ENCODE data around the gene ZNF878. TPM values are rescaled to one million over a fixed set of nuclear protein-coding genes. Genes with fewer than 3 reads are reported as not detected.

Gene ZNF878
- total and polyA plus RNA-seq, 2 of the 13 experiments (the other 11 are each of a cell fraction or from before 2014, with no cell fraction given), result 0.46 to 5.2 TPM

GRCh38 chr19:12090807-12091206 lies 38.0 kb upstream of the ZNF878 start (continued):
- TF ChIP-seq RAD21 (CRISPR knock-in tag; IDR thresholded peaks at IDR 0.05), result peak; percentile 59

- in situ Hi-C loops (cut with HindIII; ENCODE audit: extremely low pct_ligation_motif_present, low pct_unique_long_range_greater_than_20kb), result no loop called here
- Histone ChIP-seq H3K4me2 (ENCODE audit: low read depth, low read length) (no peak overlapping the region), H3K27me3 (ENCODE audit: control insufficient read depth in 1 of 2, insufficient read depth in 2 of 2, low read length in 2 of 2) (no peaks in the 10 kb centered on the region), H3K4me1 (ENCODE audit: insufficient read depth, low read length) (no peaks in the 10 kb centered on the region), H3K36me3 (replicated peaks in 1 of 2; ENCODE audit: control insufficient read depth in 1 of 2, insufficient read depth in 2 of 2, low read length in 2 of 2) (no peaks in the 10 kb centered on the region), H4K20me1 (ENCODE audit: insufficient read depth, low read length) (no peaks in the 10 kb centered on the region), H3K9me3 (ENCODE audit: low read length) (0 out of 2 replicates have a peak, but pooled peaks cover 5% of the 10 kb centered on the region), H2AFZ (ENCODE audit: low read length) (no peak overlapping the region), H3K9ac (ENCODE audit: insufficient read depth, low read depth, low read length) (no peak overlapping the region), H3K27ac (ENCODE audit: extremely low read length, insufficient read depth, low read length) (no peak overlapping the region), H3K79me2 (ENCODE audit: insufficient read depth, low read length) (no peaks in the 10 kb centered on the region), H3K4me3 (replicated peaks in 1 of 3; ENCODE audit: insufficient read depth in 1 of 3, low read depth in 2 of 3, low read length in 3 of 3) (no peak overlapping the region)
- BruUV-seq (replicated peaks), result no TSS peak
- 47% methylated on average over 5 of the region's 5 CpGs for WGBS (ENCODE audit: low lambda C conversion rate)
- CTCF ChIA-PET (ENCODE audit: low intra/inter-chr PET ratio, low total read pairs), result no interaction called here
- no peak for FAIRE-seq
- intact Hi-C loops (cut with micrococcal nuclease; ENCODE audit: unreplicated experiment), result no loop called here
- no peak for ATAC-seq
- no peak for DNase-seq (ENCODE audit: low spot score)
- POLR2A ChIA-PET, result no interaction called here
- TF ChIP-seq ZNF646 (CRISPR knock-in tag; IDR thresholded peaks at IDR 0.05) (no peak), ATF7 (IDR thresholded peaks at IDR 0.05) (peak; percentile 33; the same call in 1 of the 2 replicates), ATF7 (CRISPR knock-in tag; IDR thresholded peaks at IDR 0.05) (no peak), CREB1 (IDR thresholded peaks at IDR 0.05) (peak; percentile 69), CREB1 (CRISPR knock-in tag; IDR thresholded peaks at IDR 0.05) (no peak), KDM5A (IDR thresholded peaks at IDR 0.05; ENCODE audit: borderline replicate concordance, low read length) (no peak), FOXK2 (IDR thresholded peaks at IDR 0.05) (no peak), MAFF (IDR thresholded peaks at IDR 0.05; ENCODE audit: low read depth, low read length) (peak; percentile 55; the same call in 1 of the 2 replicates), GPN1 (CRISPR knock-in tag; IDR thresholded peaks at IDR 0.05; ENCODE audit: borderline replicate concordance) (no peak), IKZF4 (CRISPR knock-in tag; IDR thresholded peaks at IDR 0.05; ENCODE audit: borderline replicate concordance, low read depth, not compliant biosample characterization) (no peak), PRDM10 (CRISPR knock-in tag; IDR thresholded peaks at IDR 0.05; ENCODE audit: low read depth) (no peak)
These were observed 32.5 kb upstream of the ZNF878 start for GRCh38 chr19:12085074-12085818.
